ENCODE results near the gene ACTG1. TPM values are rescaled to one million over a fixed set of nuclear protein-coding genes. Genes with fewer than 3 reads are reported as not detected.

The ACTG1 gene
- total RNA-seq, 1 experiment from 2014 or later = 4,160 TPM

DNA sequence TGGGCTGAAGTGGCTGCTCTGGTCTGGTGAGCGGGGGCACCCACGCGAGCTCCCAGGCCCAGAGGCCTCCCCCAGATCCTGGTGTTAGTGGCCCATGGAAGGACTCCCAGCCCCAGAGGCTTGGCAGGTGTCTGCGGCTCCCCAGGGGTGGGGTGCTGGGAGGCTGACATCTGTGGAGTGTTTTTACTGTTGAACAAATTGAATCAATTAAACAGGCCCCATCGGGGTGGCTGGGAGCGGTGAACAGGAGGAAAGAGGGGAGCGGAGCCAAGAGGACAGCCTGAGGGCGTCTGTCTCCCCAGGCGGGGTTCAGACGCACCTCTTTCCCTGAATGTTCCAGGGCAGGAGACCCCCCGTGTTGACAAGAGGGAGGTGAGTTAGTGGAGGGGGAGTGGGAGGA, 29.9 kb downstream of the ACTG1 start:
- Histone ChIP-seq H3K56ac (ENCODE audit: insufficient read length, low read depth, low read length) (no peak overlapping the region), H3K18ac (ENCODE audit: insufficient read length, low read depth, low read length) (no peak overlapping the region), H3K79me2 (ENCODE audit: insufficient read depth, low read length) (no peaks in the 10 kb centered on the region), H4K20me1 (ENCODE audit: control insufficient read depth, insufficient read depth, insufficient read length) (no peaks in the 10 kb centered on the region), H3K4ac (ENCODE audit: low read depth, low read length) (no peak overlapping the region), H2AK5ac (ENCODE audit: insufficient read length, low read length) (no peak overlapping the region), H4K8ac (replicated peaks; ENCODE audit: insufficient read length, low read depth, low read length) (no peak overlapping the region), H3T11ph (ENCODE audit: low read length) (no peak overlapping the region), H3K79me1 (ENCODE audit: insufficient read depth, low read depth, low read length, poor library complexity, severe bottlenecking) (no peaks in the 10 kb centered on the region), H2BK15ac (ENCODE audit: low read depth, low read length) (no peak overlapping the region), H3K27ac (ENCODE audit: insufficient read length, low read depth, low read length) (no peak overlapping the region), H3K4me1 (ENCODE audit: insufficient read depth, low read length) (no peaks in the 10 kb centered on the region; the same call in 1 of the 2 replicates), H3K23me2 (ENCODE audit: insufficient read length, low read depth, low read length, poor library complexity, severe bottlenecking) (peaks cover 7% of the 10 kb centered on the region), H2BK120ac (ENCODE audit: low read depth, low read length, poor library complexity, severe bottlenecking) (no peak overlapping the region), H2BK5ac (ENCODE audit: insufficient read length, low read length) (no peak overlapping the region), H2AFZ (ENCODE audit: low read length) (no peak overlapping the region), H3K23ac (ENCODE audit: insufficient read length, low read depth, low read length) (no peak overlapping the region), H4K5ac (ENCODE audit: insufficient read length, low read depth, low read length) (no peak overlapping the region), H4K91ac (ENCODE audit: insufficient read length, low read depth, low read length) (no peak overlapping the region), H3K9ac (ENCODE audit: extremely low read depth, insufficient read length, low read length) (no peak overlapping the region), H3K27me3 (ENCODE audit: insufficient read depth, low read length) (peaks cover 12% of the 10 kb centered on the region; the same call in 1 of the 2 replicates), H3K9me3 (ENCODE audit: control insufficient read depth, low read depth, low read length) (no peaks in the 10 kb centered on the region), H3K14ac (ENCODE audit: insufficient read depth, low read length) (no peak overlapping the region), H2BK12ac (ENCODE audit: insufficient read length, low read depth, low read length) (no peak overlapping the region), H3K4me2 (ENCODE audit: insufficient read depth, insufficient read length, low read length) (no peak overlapping the region), H2BK20ac (ENCODE audit: low read depth, low read length, poor library complexity, severe bottlenecking) (no peak overlapping the region)
- Mint-ChIP-seq H3K27me3 (ENCODE audit: low read depth) (peaks cover 75% of the 10 kb centered on the region), H3K9me3 (peaks cover 0 to 3% of the 10 kb centered on the region in 2 experiments; a peak in 1 of 5 replicates), H3K4me1 (peaks cover 4 to 6% of the 10 kb centered on the region in 2 experiments), H3K36me3 (ENCODE audit: insufficient read depth in 1 of 3, low read depth in 3 of 3) (no peaks in the 10 kb centered on the region), H3K4me3 (no peak overlapping the region), H3K27ac (no peak overlapping the region)
- TF ChIP-seq, protein P1, sequence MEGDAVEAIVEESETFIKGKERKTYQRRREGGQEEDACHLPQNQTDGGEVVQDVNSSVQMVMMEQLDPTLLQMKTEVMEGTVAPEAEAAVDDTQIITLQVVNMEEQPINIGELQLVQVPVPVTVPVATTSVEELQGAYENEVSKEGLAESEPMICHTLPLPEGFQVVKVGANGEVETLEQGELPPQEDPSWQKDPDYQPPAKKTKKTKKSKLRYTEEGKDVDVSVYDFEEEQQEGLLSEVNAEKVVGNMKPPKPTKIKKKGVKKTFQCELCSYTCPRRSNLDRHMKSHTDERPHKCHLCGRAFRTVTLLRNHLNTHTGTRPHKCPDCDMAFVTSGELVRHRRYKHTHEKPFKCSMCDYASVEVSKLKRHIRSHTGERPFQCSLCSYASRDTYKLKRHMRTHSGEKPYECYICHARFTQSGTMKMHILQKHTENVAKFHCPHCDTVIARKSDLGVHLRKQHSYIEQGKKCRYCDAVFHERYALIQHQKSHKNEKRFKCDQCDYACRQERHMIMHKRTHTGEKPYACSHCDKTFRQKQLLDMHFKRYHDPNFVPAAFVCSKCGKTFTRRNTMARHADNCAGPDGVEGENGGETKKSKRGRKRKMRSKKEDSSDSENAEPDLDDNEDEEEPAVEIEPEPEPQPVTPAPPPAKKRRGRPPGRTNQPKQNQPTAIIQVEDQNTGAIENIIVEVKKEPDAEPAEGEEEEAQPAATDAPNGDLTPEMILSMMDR (conservative IDR thresholded peaks at IDR 0.05) = no peak
- no peak for DNase-seq
- no CpG with 5 or more reads among the region's 11 CpGs for WGBS (ENCODE audit: extremely low coverage, insufficient read length, low lambda C conversion rate)

All from H9 (cell line).